ENCODE data around the gene MFF. TPM values are rescaled to one million over a fixed set of nuclear protein-coding genes. Genes with fewer than 3 reads are reported as not detected.

MFF gene
- total and polyA plus RNA-seq, 2 of the 4 experiments (the other 2 are of a cell fraction) = 70.1 to 86.4 TPM

- Histone ChIP-seq H3K56ac (ENCODE audit: extremely low read depth, insufficient read depth, low read length) (no peak overlapping the region), H3K79me1 (ENCODE audit: low read depth in 1 of 2, low read length in 2 of 2) (no peaks in the 10 kb centered on the region), H2BK5ac (ENCODE audit: low read depth, low read length, poor library complexity, severe bottlenecking) (no peak overlapping the region), H3K9me1 (ENCODE audit: insufficient read depth, low read length) (no peaks in the 10 kb centered on the region), H3K14ac (replicated peaks; ENCODE audit: low read depth, low read length) (no peak overlapping the region), H3K27me3 (ENCODE audit: control insufficient read depth, insufficient read depth, low read length) (no peaks in the 10 kb centered on the region), H3K4ac (ENCODE audit: low read depth, low read length) (no peak overlapping the region), H3K36me3 (ENCODE audit: control insufficient read depth, insufficient read depth, low read length) (no peaks in the 10 kb centered on the region), H2BK15ac (ENCODE audit: low read depth, low read length) (no peak overlapping the region), H2AK9ac (replicated peaks; ENCODE audit: low read depth, low read length, poor library complexity) (no peak overlapping the region), H4K5ac (ENCODE audit: low read depth, low read length) (no peak overlapping the region), H3K23ac (ENCODE audit: low read depth, low read length) (no peak overlapping the region), H3K9ac (ENCODE audit: low read depth, low read length) (no peak overlapping the region), H3K4me2 (ENCODE audit: low read depth, low read length) (no peak overlapping the region), H3K4me1 (ENCODE audit: control insufficient read depth, insufficient read depth, low read length) (peaks cover 1% of the 10 kb centered on the region; the same call in 1 of the 2 replicates), H4K8ac (ENCODE audit: low read depth in 2 of 2, low read length in 2 of 2) (no peak overlapping the region), H4K20me1 (ENCODE audit: insufficient read depth, low read length) (no peaks in the 10 kb centered on the region), H3K9me3 (ENCODE audit: control insufficient read depth, insufficient read depth, low read length) (no peaks in the 10 kb centered on the region), H3K4me3 (ENCODE audit: insufficient read depth, low read depth, low read length) (no peak overlapping the region), H2BK20ac (ENCODE audit: low read depth, low read length) (no peak overlapping the region), H2AK5ac (ENCODE audit: low read depth, low read length) (no peak overlapping the region), H2BK120ac (ENCODE audit: low read depth, low read length) (peak overlapping the region; percentile 4; the same call in 1 of the 2 replicates), H4K91ac (ENCODE audit: insufficient read depth, low read depth, low read length) (no peak overlapping the region), H2AFZ (replicated peaks; ENCODE audit: low read length, poor library complexity) (no peak overlapping the region), H3K27ac (ENCODE audit: insufficient read depth, low read length) (no peak overlapping the region), H3K18ac (ENCODE audit: low read depth, low read length) (no peak overlapping the region)
- no peak for ATAC-seq (ENCODE audit: low read depth)
- intact Hi-C loops (cut with micrococcal nuclease) = loop anchor here (1.0 to 10.0 kb wide), 6 partner anchors 108 to 1250 kb away; partner anchors contain the start of gene SLC19A3
- BruUV-seq (replicated peaks) = no TSS peak
- WGBS, 2 experiments (ENCODE audit: extremely low coverage in 2 of 2, insufficient read length in 1 of 2) = no CpG with 5 or more reads among the region's 4 CpGs
- TF ChIP-seq RCOR1 (IDR thresholded peaks at IDR 0.05; ENCODE audit: insufficient replicate concordance, low read length) (no peak), FOS (IDR thresholded peaks at IDR 0.05; ENCODE audit: low read depth, low read length) (no peak), CTCF (conservative IDR thresholded peaks at IDR 0.05; ENCODE audit: low read depth, low read length) (no peak), CHD1 (IDR thresholded peaks at IDR 0.05; ENCODE audit: low read depth, low read length) (no peak), MXI1 (IDR thresholded peaks at IDR 0.05; ENCODE audit: borderline replicate concordance, low read depth, low read length) (no peak), POLR2A (IDR thresholded peaks at IDR 0.05; ENCODE audit: low read depth, low read length) (no peak), NFE2L2 (IDR thresholded peaks at IDR 0.05; ENCODE audit: low read depth, low read length) (no peak), MAFK (IDR thresholded peaks at IDR 0.05; ENCODE audit: low read depth, low read length) (no peak), USF2 (IDR thresholded peaks at IDR 0.05; ENCODE audit: low read depth, low read length) (no peak), ELK1 (IDR thresholded peaks at IDR 0.05; ENCODE audit: borderline replicate concordance, low read depth, low read length) (no peak), RAD21 (IDR thresholded peaks at IDR 0.05; ENCODE audit: low read length) (no peak), BHLHE40 (IDR thresholded peaks at IDR 0.05; ENCODE audit: low read depth, low read length) (no peak), SMC3 (IDR thresholded peaks at IDR 0.05; ENCODE audit: low read depth, low read length) (no peak), CEBPB (IDR thresholded peaks at IDR 0.05; ENCODE audit: low read depth, low read length) (no peak), RFX5 (IDR thresholded peaks at IDR 0.05; ENCODE audit: low read depth, low read length) (no peak)
- in situ Hi-C loops (cut with MboI; ENCODE audit: low sequenced_read_pairs) = loop anchor here (5.0 to 10.0 kb wide), 2 partner anchors 363 to 470 kb away; partner anchors contain the start of gene DAW1
- ChIA-PET CTCF (interaction anchor here (2.5 kb wide), 1 partner anchor 361 kb away, joined by 24 read pairs; no protein-coding TSS in a partner anchor), POLR2A (ENCODE audit: unreplicated experiment) (no interaction called here)
- no peak for DNase-seq
- dilution Hi-C loops (cut with HindIII; ENCODE audit: low sequenced_read_pairs, unreplicated experiment) = no loop called here
Measured at GRCh38 chr2:227404585-227405271, 79.7 kb downstream of the MFF start.
